Kidney epithelial cell (primary cell): ENCODE data around the gene VIPR2. TPM values are rescaled to one million over a fixed set of nuclear protein-coding genes. Genes with fewer than 3 reads are reported as not detected.
"Not testable (repeated sequence)": the region's sequence is repeated elsewhere in the genome, so short reads cannot be mapped to it uniquely, and the experiment has no call there.

Experiments
- DNase-seq: peaks from one replicate; pipeline ENCODE4 v3.0.0-alpha.2; 2010; ENCODE audit warnings: low read depth
- H3K27me3 ChIP-seq: 2 replicates; pipeline ENCODE4 v1.6.0; 2011; ENCODE audit warnings: low read length; ENCODE audit not compliant: control insufficient read depth, insufficient read depth
- H3K36me3 ChIP-seq: 2 replicates; pipeline ENCODE4 v1.5.1; 2011; ENCODE audit warnings: low read length; ENCODE audit not compliant: control insufficient read depth, insufficient read depth
- H3K4me3 ChIP-seq: 2 replicates; pipeline ENCODE4 v1.5.1; 2011; ENCODE audit warnings: low read depth, mild to moderate bottlenecking, control low read depth, low read length
- CTCF ChIP-seq: IDR thresholded peaks from 2 replicates; pipeline ENCODE4 v1.5.1; 2011; ENCODE audit warnings: mild to moderate bottlenecking, moderate library complexity, low read length, control low read depth, inconsistent platforms; ENCODE audit not compliant: insufficient read depth, poor library complexity, severe bottlenecking
- total RNA-seq: library from RNA; depleted of rRNA; stranded (reverse); fragments of >200 nt; gene quantifications from 2 replicates; pipeline ENCODE4 v1.2.3, GENCODE V29; 2015

Gene VIPR2
- total RNA-seq, 1 donor from 2014 or later = not detected

- Histone ChIP-seq H3K4me3 (no peak overlapping the region), H3K36me3 (no peaks in the 10 kb centered on the region), H3K27me3 (no peaks in the 10 kb centered on the region)
- no peak for TF ChIP-seq CTCF
- no peak for DNase-seq
Observed at GRCh38 chr7:159009951-159010350, 134.7 kb downstream of the VIPR2 start.

GRCh38 chr7:159008417-159008816, 136.2 kb downstream of the VIPR2 start:
- no peak for TF ChIP-seq CTCF
- Histone ChIP-seq H3K4me3 (no peak overlapping the region), H3K27me3 (no peaks in the 10 kb centered on the region), H3K36me3 (no peaks in the 10 kb centered on the region)
- no peak for DNase-seq

GRCh38 chr7:159007996-159008389, 136.7 kb downstream of the VIPR2 start:
- TF ChIP-seq CTCF = no peak
- DNase-seq = no peak
- Histone ChIP-seq H3K27me3 (no peaks in the 10 kb centered on the region), H3K4me3 (no peak overlapping the region), H3K36me3 (no peaks in the 10 kb centered on the region)

GRCh38 chr7:159007364-159007995, 137.2 kb downstream of the VIPR2 start:
- no peak for TF ChIP-seq CTCF
- DNase-seq = no peak
- no peaks in the 10 kb centered on the region for H3K27me3 ChIP-seq
- no peak overlapping the region for H3K4me3 ChIP-seq
- H3K36me3 ChIP-seq = no peaks in the 10 kb centered on the region

DNA sequence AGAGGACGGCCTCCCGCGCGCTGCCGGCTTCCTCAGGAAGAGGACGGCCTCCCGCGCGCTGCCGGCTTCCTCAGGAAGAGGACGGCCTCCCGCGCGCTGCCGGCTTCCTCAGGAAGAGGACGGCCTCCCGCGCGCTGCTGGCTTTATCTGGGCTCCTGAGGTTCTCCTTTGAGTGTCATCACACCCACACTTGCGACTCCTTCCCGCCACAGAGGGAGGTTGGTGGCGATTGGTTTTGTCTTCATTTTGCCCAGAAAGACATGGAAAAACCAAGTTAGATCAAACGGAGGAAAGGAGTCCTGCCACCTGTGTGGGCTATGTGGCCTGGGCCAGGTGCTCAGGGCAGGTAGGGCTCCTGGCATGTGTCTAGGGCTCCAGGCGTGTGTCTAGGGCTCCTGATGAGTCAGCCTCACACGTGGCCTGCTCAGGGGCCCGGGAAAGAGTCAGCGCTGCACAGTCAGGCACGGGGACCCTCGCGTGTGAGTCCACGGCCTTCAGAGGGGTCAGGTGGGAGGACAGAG, 138.0 kb downstream of the VIPR2 start:
- no peak overlapping the region for H3K4me3 ChIP-seq

GRCh38 chr7:159006022-159006609, 138.6 kb downstream of the VIPR2 start:
- not testable (repeated sequence) for H3K27me3 ChIP-seq, DNase-seq, H3K4me3 ChIP-seq, H3K36me3 ChIP-seq

More for the DNA sequence above, 138.0 kb downstream of the VIPR2 start:
- DNase-seq = no peak
- TF ChIP-seq CTCF = no peak
- Histone ChIP-seq H3K36me3 (no peaks in the 10 kb centered on the region), H3K27me3 (no peaks in the 10 kb centered on the region)
